WTC11 (cell line): Measurements from ENCODE around the gene CFAP77.

Experiments
- CTCF ChIP-seq: fragments of 200-600 bp; IDR thresholded peaks from 2 replicates; pipeline ENCODE4 v1.8.0; 2022; ENCODE audit warnings: antibody characterized with exemption
- PREB ChIP-seq: sonication (generic); formaldehyde crosslinking; IDR thresholded peaks from 2 replicates; pipeline ENCODE4 v1.8.1; 2022; ENCODE audit warnings: mild to moderate bottlenecking, missing genetic modification reagents, moderate library complexity, borderline replicate concordance
- SP1 ChIP-seq: sonication (generic); formaldehyde crosslinking; conservative IDR thresholded peaks from 2 replicates; pipeline ENCODE4 v1.8.1; 2022; ENCODE audit warnings: missing genetic modification reagents

GRCh38 chr9:132406554-132407122 is 3.4 kb upstream of the CFAP77 start, which contains the start of gene TTF1:
- TF ChIP-seq PREB, result no peak
- TF ChIP-seq SP1 (CRISPR knock-in tag), result no peak; the same call in 1 of the 2 replicates
- TF ChIP-seq CTCF, result no peak
